NCI-H2029 treated with DMSO at 0.1 percent for 48 hours (cell line): ENCODE data around the gene TYMS.

ENCODE experiments used
- DNase-seq: peaks from one replicate; lab custom pipeline; 2025; lab: John Stamatoyannopoulos, UW

Gene TYMS

GRCh38 chr18:657311-658000 lies at the start of gene TYMS:
Gene TYMS (plus strand): TSS chr18:657653. CDS start chr18:657743, 90 bp downstream.
- peak; percentile 46 for DNase-seq

DNA sequence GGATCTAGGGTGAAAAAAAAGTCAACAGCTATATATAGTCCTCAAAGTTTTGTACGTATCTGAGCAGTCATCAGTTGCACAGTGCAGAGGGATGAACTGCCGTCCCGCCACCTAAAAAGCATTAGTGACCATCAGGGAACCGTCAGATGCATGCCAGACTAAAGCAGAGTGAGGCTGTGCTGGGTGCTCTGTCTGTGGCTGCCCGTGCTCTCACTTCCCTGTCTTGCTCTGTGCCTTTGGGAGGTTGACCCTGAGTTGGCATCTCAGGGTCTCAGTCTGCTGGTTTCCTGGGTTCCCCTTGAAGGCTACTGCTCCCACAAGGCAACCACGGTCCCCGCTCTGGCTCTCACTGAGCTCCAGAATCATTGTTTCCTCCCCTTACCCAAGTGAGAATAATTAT lies 49.5 kb upstream of the TYMS start:
- DNase-seq, result no peak

DNA sequence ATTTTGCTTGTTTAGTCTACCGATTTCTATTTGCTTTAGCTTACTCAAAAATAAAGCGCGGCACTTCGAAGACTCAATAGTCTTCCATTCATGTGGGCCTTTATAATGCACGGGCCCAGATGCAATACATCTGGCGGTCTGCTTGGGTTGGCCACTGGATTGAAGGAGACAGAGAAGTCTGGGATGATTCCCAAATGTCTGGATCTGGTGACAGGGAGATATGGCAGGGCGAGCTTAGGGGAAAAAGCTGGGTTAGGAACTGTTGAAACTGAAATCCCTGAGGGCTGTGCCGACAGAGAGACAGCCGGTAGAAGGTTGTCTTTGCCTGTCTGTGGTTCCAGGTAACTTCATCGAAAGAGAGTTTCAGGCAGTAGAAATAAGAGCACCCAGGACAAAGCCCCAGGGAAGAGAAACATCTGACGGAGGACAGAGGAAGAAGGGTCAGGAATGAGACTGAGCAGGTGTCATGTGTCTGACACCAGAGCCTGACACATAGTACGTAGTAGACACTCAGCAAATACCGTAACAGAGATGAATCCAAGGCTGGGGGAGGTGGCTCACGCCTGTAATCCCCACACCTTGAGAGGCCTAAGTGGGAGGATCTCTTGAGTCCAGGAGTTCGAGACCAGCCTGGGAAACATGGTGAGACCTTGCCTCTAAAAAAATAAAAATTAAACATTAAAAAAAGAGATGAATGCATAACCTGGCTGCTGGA lies 47.1 kb upstream of the TYMS start:
- DNase-seq, result no peak

- no peak for DNase-seq
Measured at GRCh38 chr18:612156-612555, 45.3 kb upstream of the TYMS start.

GRCh38 chr18:614193-614592 lies 43.3 kb upstream of the TYMS start:
- no peak for DNase-seq

DNA sequence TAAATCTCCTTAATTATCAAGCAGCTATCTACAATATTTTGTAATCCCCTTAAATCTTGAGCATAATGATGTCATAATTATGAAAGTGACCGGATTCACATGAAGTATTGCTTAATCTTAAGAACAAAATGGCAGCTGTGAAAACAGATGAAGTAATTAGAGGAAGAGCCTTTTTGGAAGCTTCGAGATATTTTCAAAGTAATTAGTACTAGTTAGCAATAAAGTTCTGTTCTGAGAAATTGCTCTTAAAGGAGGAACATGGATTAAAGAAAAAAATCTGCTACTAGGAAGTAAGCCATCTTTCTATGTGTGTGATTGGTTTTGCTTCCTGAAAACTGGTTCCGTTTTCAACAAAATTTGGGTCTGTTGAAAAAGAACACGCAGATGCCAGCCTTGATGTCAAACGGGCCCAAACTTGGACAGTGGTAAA lies 42.3 kb upstream of the TYMS start:
- no peak for DNase-seq

- no peak for DNase-seq
Measured at GRCh38 chr18:615773-616172, 41.7 kb upstream of the TYMS start.

DNA sequence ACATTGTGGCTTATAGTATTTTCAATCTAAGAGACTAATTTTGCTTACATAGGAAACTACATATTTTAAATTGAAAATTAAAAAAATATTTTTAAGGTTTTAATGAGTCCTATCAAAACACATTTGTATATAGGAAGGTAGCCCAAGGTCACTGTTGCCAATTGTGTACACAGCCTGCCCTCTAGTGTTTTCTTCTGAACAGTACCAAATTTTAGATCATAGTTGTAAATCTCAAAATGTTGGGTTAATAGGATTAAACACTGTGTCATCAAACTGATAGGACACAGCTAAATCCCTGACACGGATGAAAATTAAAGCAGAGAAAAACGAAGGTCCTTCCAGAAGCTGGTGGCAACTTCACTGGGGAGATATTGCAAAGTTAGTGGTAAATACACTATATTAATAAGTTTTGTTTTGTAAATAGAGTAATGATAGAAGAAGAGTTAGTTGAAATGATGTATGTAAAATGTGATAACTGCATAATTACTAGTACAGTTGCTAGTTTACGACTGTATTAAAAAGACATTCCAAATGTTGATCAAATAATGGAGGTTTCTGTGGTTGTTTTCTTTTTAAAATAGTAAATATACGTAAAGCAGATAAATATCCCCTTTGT lies 41.0 kb upstream of the TYMS start:
- DNase-seq, result no peak

DNA sequence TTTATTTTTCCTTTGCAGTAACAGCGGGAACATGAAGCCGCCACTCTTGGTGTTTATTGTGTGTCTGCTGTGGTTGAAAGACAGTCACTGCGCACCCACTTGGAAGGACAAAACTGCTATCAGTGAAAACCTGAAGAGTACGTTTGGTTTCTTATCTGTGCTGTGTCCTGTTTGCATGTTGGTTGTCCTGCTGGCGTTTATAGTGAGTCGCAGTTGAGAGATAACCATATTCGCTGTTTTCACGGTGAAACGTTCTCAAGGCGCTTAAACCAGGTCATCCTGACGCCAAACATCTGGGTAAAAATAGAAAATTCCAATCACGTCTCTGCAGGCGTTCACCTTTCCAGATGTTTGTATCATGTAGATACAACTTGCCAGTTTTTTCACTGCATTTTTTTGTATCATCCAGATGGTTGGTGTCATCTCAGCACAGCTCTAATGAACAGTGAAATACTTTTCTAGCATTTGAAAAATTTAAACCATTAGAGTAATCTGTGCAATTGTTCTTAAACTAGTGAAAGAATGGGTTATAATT lies 39.4 kb upstream of the TYMS start:
- no peak for DNase-seq

DNA sequence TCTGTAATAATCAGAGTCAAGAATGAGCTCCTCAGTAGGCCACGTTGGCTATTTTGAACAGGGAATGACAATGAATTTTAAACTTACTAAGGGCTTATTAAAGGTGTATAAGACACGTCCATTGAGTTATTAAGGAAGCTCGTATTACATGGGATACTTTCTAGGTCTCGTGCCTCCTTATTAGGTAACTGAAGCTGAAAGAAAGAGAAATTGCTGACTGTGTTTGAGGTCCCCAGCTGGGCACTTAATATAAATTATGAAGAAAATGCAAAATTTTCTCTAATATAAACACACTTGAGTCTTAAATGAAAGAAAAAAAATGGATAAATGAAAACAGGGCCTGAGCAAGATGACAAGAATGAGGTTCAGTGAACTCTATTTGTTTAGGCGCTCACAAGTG lies 38.8 kb upstream of the TYMS start:
- DNase-seq, result no peak

DNA sequence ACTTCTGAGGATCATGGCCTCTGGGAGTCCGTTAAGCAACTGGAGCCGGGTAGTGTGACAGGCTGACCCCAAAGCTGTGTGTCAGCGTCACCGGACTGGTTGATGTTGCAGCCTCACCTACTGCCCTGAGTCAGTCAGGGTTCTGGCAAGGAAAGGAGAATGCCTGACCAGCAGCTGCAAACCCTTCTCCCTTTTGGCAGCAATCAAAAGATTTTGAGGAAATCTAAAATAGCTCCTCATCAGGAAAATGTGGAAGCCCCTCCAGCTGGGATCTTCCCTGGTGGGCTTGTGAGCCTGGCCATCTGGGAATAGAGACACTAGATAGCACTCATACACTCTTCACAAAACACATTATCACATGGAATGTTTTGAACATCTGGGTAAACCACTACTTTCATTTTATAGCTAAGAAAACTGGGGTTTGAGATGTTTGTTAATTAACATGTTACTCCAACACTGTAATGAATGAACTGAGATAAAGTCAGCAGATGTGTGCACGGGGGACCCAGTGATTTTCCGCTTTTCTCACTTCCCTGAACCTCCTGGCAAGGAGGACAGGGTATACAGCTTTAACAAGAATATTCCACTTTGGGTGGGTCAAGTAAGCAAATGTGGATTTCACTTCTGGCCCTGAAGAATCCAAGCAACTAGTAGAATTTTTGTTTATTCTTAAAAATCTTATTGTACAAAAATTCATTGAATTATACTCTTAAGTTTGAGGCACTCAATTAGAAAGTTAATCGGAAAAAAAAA lies 36.0 kb upstream of the TYMS start:
- no peak for DNase-seq

DNA sequence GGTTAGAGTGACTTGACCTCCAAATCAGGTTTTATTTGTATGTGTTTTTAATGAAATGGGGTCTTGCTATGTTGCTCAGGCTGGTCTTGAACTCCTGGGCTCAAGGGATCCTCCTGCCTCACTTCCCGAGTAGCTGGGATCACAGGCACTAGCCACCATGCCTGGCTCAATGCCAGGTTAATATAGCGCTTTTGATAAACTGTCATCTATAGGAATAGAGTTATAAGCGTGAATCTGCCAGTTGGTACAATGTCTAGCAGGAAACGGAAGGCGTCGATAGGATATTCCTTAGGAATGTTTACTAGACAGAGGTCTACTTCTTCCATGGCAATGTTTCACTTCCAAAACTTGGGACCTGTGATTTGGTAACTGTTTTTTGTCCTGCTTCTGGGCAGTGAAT lies 35.2 kb upstream of the TYMS start:
- no peak for DNase-seq

GRCh38 chr18:623761-624620 lies 33.5 kb upstream of the TYMS start:
- peak; percentile 28 for DNase-seq

DNA sequence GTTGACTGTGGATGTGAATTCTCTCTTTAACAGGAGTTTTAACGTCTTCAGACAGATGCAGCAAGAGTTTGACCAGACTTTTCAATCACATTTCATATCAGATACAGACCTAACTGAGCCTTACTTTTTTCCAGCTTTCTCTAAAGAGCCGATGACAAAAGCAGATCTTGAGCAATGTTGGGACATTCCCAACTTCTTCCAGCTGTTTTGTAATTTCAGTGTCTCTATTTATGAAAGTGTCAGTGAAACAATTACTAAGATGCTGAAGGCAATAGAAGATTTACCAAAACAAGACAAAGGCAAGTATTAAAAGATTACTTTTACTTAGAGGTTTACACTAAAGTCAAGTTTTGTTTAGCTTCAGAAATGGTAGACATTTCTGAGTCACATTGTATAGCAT lies 30.2 kb upstream of the TYMS start:
- no peak for DNase-seq

GRCh38 chr18:629269-630150 lies 27.9 kb upstream of the TYMS start:
- DNase-seq, result no peak

- no peak for DNase-seq
Measured at GRCh38 chr18:631560-631959, 25.9 kb upstream of the TYMS start.

DNA sequence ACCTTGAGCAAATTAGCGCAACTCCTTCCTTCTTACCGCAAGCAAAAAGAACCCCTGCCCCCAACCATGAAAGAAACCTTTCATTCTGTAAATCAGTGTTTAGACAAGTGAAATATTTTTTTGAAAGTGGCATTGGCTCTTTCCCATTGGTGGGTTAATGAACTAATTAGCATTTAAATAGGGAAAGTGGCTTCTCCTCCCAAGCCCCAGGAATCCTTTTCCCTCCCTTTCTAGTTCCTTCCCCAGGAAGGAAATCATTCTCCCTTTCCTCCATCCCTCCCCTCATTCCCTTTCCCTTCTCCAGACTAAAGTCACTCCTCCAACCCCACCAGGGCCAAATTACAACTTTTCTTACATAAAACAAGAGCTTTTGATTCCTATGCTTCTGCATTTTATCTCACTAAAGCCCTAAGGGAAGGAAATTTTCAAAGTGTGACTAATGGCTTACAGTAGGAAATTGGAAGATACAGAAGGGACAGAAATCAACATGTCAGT lies 22.9 kb upstream of the TYMS start:
- no peak for DNase-seq

GRCh38 chr18:635171-635570 lies 22.3 kb upstream of the TYMS start:
- DNase-seq, result no peak

GRCh38 chr18:641224-641623 lies 16.2 kb upstream of the TYMS start:
- no peak for DNase-seq

- no peak for DNase-seq
Measured at GRCh38 chr18:644395-645004, 13.0 kb upstream of the TYMS start.
